Ascending aorta (tissue), 2 donors: Measurements from ENCODE around the gene OTUB2. TPM values are rescaled to one million over a fixed set of nuclear protein-coding genes. Genes with fewer than 3 reads are reported as not detected.

Experiments used
- DNase-seq, 2 donors: peaks; one replicate each; pipeline ENCODE4 v3.0.0-alpha.2; 2019; ENCODE audit warnings: low spot score in 2 of 2
- H3K27ac ChIP-seq, 2 donors: fragments of 200-600 bp; sonication (generic); one replicate each; pipeline ENCODE4 v1.5.1; 2016 to 2017; ENCODE audit warnings: mild to moderate bottlenecking in 1 of 2
- H3K27me3 ChIP-seq: fragments of 200-600 bp; sonication (generic); one replicate; pipeline ENCODE4 v1.5.1; 2017
- H3K36me3 ChIP-seq, 2 donors: fragments of 200-600 bp; sonication (generic); one replicate each; pipeline ENCODE4 v1.5.1; 2016
- H3K4me1 ChIP-seq, 2 donors: fragments of 200-600 bp; sonication (generic); one replicate each; pipeline ENCODE4 v1.5.1; 2016 to 2017; ENCODE audit warnings: mild to moderate bottlenecking in 1 of 2
- H3K4me3 ChIP-seq, 2 donors: fragments of 200-600 bp; sonication (generic); one replicate each; pipeline ENCODE4 v1.5.1; 2016 to 2017; ENCODE audit warnings: mild to moderate bottlenecking in 1 of 2
- H3K9me3 ChIP-seq, 2 donors: fragments of 200-600 bp; sonication (generic); one replicate each; pipeline ENCODE4 v1.5.1; 2016
- CTCF ChIP-seq, 3 experiments: fragments of 200-600 bp in 2 of 3; fragments of 450-650 bp in 1 of 3; sonication (generic) in 2 of 3; IDR thresholded peaks; one replicate each; pipeline ENCODE4 v1.5.1; 2016 to 2019; ENCODE audit warnings: antibody characterized with exemption in 3 of 3, mild to moderate bottlenecking in 1 of 3, moderate library complexity in 1 of 3
- intact Hi-C: fragments of 100-400 bp; cut with DNase I; formaldehyde crosslinking; loops from one replicate; pipeline ENCODE4 v1.15.1; 2023
- total RNA-seq: library from RNA; depleted of rRNA; stranded (reverse); fragments of >200 nt; gene quantifications from one replicate; pipeline ENCODE4 v1.1.0, GENCODE V29; 2016

Gene OTUB2
- total RNA-seq, 1 donor from 2014 or later, result 0.21 TPM

- DNase-seq, result no peak
- Histone ChIP-seq H3K27me3 (no peaks in the 10 kb centered on the region), H3K27ac (no peak overlapping the region), H3K36me3 (no peaks in the 10 kb centered on the region), H3K4me3 (no peak overlapping the region), H3K9me3 (no peaks in the 10 kb centered on the region), H3K4me1 (peaks cover 0 to 9% of the 10 kb centered on the region in 2 donors)
- peak; percentile 93 to 96 (median 96) for TF ChIP-seq CTCF (IDR thresholded peaks at IDR 0.05)
- intact Hi-C loops, result loop anchor here (1.0 to 10.0 kb wide), 2 partner anchors 62 to 207 kb away; no protein-coding TSS in a partner anchor
These were observed 24.4 kb upstream of the OTUB2 start for GRCh38 chr14:94001501-94002396.

GRCh38 chr14:94003397-94003796 is 22.7 kb upstream of the OTUB2 start:
- Histone ChIP-seq H3K36me3 (no peaks in the 10 kb centered on the region), H3K9me3 (no peaks in the 10 kb centered on the region), H3K27ac (no peak overlapping the region), H3K27me3 (no peaks in the 10 kb centered on the region), H3K4me3 (no peak overlapping the region), H3K4me1 (no peaks in the 10 kb centered on the region)
- DNase-seq, result no peak
- no peak for TF ChIP-seq CTCF (IDR thresholded peaks at IDR 0.05)
- intact Hi-C loops, result loop anchor here (10.0 kb wide), 1 partner anchor 209 kb away; no protein-coding TSS in a partner anchor

GRCh38 chr14:94004015-94004414 is 22.1 kb upstream of the OTUB2 start:
- intact Hi-C loops, result loop anchor here (10.0 kb wide), 1 partner anchor 209 kb away; no protein-coding TSS in a partner anchor
- no peak for TF ChIP-seq CTCF (IDR thresholded peaks at IDR 0.05)
- no peak for DNase-seq

GRCh38 chr14:94005324-94006073 is 20.6 kb upstream of the OTUB2 start:
- H3K27ac ChIP-seq, result no peak overlapping the region
- H3K4me3 ChIP-seq, result no peak overlapping the region
- no peaks in the 10 kb centered on the region for H3K4me1 ChIP-seq
- DNase-seq, result no peak
- peak in 2 of 3 experiments; percentile 19 to 28 for TF ChIP-seq CTCF (IDR thresholded peaks at IDR 0.05)
- H3K9me3 ChIP-seq, result no peaks in the 10 kb centered on the region
- intact Hi-C loops, result loop anchor here (10.0 kb wide), 1 partner anchor 211 kb away; no protein-coding TSS in a partner anchor
- no peaks in the 10 kb centered on the region for H3K27me3 ChIP-seq
- H3K36me3 ChIP-seq, result no peaks in the 10 kb centered on the region

More at GRCh38 chr14:94004015-94004414, 22.1 kb upstream of the OTUB2 start:
- Histone ChIP-seq H3K27me3 (no peaks in the 10 kb centered on the region), H3K4me1 (no peaks in the 10 kb centered on the region), H3K4me3 (no peak overlapping the region), H3K27ac (no peak overlapping the region), H3K36me3 (no peaks in the 10 kb centered on the region), H3K9me3 (no peaks in the 10 kb centered on the region)

GRCh38 chr14:94008234-94008633 is 17.9 kb upstream of the OTUB2 start:
- Histone ChIP-seq H3K27me3 (no peaks in the 10 kb centered on the region), H3K4me1 (no peaks in the 10 kb centered on the region), H3K4me3 (no peak overlapping the region), H3K36me3 (no peaks in the 10 kb centered on the region), H3K9me3 (no peaks in the 10 kb centered on the region), H3K27ac (no peak overlapping the region)
- intact Hi-C loops, result loop anchor here (10.0 kb wide), 1 partner anchor 213 kb away; no protein-coding TSS in a partner anchor
- DNase-seq, result no peak
- TF ChIP-seq CTCF (IDR thresholded peaks at IDR 0.05), result no peak
